ENCODE results near the gene NAA38.

NAA38 gene

DNA sequence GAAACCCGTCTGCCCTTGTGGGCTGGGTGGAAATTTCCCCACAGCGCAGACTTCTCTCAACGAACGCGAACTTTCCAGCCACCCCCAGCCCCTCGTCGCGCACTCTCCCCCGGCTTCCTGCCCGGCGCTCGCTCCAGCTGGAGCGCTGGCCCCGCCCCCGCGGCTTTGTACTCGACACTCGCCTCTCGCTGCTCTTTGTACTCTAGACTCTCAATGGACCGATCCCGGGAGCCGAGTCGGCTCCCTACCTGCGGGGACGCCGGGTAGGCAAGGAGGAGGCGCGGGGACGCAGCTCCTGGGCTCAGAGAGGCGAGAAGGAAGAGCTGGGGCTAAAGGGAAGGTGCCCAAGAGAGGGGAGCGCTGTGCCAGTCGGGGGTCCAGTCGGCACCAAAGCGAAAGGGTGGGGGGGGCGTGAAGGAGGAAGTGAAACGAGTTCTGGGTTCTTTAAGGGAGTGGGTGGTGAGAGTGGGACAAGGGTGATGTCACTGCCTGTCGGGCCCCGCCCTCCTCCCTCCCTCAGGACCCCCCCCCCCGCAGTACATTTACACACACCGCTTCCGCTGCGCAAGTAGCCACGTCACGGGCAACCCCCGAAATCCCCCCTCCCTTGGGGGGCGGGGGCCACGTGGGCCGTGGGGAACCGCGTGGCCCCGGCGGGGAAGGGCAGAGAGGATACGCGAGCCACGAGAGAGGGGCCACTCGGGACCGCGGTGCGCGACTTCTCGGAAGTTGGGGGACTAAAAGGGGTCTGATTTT, 13.6 kb downstream of the NAA38 start (continued):
- no peak for TF ChIP-seq AEBP2 (tag by site-specific recombination; IDR thresholded peaks at IDR 0.05; ENCODE audit: borderline replicate concordance)
- TF ChIP-seq, protein P1, sequence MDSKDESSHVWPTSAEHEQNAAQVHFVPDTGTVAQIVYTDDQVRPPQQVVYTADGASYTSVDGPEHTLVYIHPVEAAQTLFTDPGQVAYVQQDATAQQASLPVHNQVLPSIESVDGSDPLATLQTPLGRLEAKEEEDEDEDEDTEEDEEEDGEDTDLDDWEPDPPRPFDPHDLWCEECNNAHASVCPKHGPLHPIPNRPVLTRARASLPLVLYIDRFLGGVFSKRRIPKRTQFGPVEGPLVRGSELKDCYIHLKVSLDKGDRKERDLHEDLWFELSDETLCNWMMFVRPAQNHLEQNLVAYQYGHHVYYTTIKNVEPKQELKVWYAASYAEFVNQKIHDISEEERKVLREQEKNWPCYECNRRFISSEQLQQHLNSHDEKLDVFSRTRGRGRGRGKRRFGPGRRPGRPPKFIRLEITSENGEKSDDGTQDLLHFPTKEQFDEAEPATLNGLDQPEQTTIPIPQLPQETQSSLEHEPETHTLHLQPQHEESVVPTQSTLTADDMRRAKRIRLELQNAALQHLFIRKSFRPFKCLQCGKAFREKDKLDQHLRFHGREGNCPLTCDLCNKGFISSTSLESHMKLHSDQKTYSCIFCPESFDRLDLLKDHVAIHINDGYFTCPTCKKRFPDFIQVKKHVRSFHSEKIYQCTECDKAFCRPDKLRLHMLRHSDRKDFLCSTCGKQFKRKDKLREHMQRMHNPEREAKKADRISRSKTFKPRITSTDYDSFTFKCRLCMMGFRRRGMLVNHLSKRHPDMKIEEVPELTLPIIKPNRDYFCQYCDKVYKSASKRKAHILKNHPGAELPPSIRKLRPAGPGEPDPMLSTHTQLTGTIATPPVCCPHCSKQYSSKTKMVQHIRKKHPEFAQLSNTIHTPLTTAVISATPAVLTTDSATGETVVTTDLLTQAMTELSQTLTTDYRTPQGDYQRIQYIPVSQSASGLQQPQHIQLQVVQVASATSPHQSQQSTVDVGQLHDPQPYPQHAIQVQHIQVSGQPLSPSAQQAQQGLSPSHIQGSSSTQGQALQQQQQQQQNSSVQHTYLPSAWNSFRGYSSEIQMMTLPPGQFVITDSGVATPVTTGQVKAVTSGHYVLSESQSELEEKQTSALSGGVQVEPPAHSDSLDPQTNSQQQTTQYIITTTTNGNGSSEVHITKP (tag by site-specific recombination; IDR thresholded peaks at IDR 0.05) = peak; percentile 93
- TF ChIP-seq ZNF776 (tag by site-specific recombination; IDR thresholded peaks at IDR 0.05; ENCODE audit: borderline replicate concordance) = no peak
- peak; percentile 98 for TF ChIP-seq ZBTB17 (tag by site-specific recombination; IDR thresholded peaks at IDR 0.05)
- peak; percentile 37; the same call in 1 of the 2 replicates for TF ChIP-seq ZNF600 (tag by site-specific recombination; IDR thresholded peaks at IDR 0.05)
- no peak for TF ChIP-seq ZNF155 (tag by site-specific recombination; IDR thresholded peaks at IDR 0.05)
- no peak for TF ChIP-seq ZNF610 (tag by site-specific recombination; IDR thresholded peaks at IDR 0.05; ENCODE audit: borderline replicate concordance)
- TF ChIP-seq ZNF660 (tag by site-specific recombination; IDR thresholded peaks at IDR 0.05) = no peak
- no peak for TF ChIP-seq ZNF211 (tag by site-specific recombination; IDR thresholded peaks at IDR 0.05; ENCODE audit: low read depth)
- TF ChIP-seq KLF17 (tag by site-specific recombination; IDR thresholded peaks at IDR 0.05) = peak; percentile 25; the same call in 1 of the 2 replicates
- no peak for TF ChIP-seq ZNF621 (tag by site-specific recombination; IDR thresholded peaks at IDR 0.05)
- TF ChIP-seq ZFP69B (tag by site-specific recombination; IDR thresholded peaks at IDR 0.05) = peak; percentile 15; the same call in 1 of the 2 replicates
- no peak for TF ChIP-seq ZNF112 (tag by site-specific recombination; IDR thresholded peaks at IDR 0.05)
- TF ChIP-seq, protein P2, sequence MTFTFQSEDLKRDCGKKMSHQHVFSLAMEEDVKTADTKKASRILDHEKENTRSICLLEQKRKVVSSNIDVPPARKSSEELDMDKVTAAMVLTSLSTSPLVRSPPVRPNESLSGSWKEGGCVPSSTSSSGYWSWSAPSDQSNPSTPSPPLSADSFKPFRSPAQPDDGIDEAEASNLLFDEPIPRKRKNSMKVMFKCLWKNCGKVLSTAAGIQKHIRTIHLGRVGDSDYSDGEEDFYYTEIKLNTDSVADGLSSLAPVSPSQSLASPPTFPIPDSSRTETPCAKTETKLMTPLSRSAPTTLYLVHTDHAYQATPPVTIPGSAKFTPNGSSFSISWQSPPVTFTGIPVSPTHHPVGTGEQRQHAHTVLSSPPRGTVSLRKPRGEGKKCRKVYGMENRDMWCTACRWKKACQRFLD (tag by site-specific recombination; IDR thresholded peaks at IDR 0.05) = peak; percentile 93
- peak; percentile 78 for TF ChIP-seq SP3 (tag by site-specific recombination; IDR thresholded peaks at IDR 0.05)
- TF ChIP-seq, protein P3, sequence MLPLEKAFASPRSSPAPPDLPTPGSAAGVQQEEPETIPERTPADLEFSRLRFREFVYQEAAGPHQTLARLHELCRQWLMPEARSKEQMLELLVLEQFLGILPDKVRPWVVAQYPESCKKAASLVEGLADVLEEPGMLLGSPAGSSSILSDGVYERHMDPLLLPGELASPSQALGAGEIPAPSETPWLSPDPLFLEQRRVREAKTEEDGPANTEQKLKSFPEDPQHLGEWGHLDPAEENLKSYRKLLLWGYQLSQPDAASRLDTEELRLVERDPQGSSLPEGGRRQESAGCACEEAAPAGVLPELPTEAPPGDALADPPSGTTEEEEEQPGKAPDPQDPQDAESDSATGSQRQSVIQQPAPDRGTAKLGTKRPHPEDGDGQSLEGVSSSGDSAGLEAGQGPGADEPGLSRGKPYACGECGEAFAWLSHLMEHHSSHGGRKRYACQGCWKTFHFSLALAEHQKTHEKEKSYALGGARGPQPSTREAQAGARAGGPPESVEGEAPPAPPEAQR (tag by site-specific recombination; IDR thresholded peaks at IDR 0.05) = no peak
- 0 out of 2 replicates have a peak, but pooled peaks have one; percentile 4 for TF ChIP-seq ZNF2 (tag by site-specific recombination; IDR thresholded peaks at IDR 0.05)
- TF ChIP-seq ZNF366 (tag by site-specific recombination; conservative IDR thresholded peaks at IDR 0.05) = peak; percentile 72
- no peak for TF ChIP-seq ZNF473 (tag by site-specific recombination; IDR thresholded peaks at IDR 0.05)
- no peak for TF ChIP-seq ZNF529 (tag by site-specific recombination; IDR thresholded peaks at IDR 0.05; ENCODE audit: insufficient replicate concordance)
- no peak for TF ChIP-seq HOXA7 (CRISPR knock-in tag; IDR thresholded peaks at IDR 0.05; ENCODE audit: borderline replicate concordance)
- no peak for TF ChIP-seq ZNF248 (tag by site-specific recombination; IDR thresholded peaks at IDR 0.05)
- TF ChIP-seq ZNF670 (tag by site-specific recombination; IDR thresholded peaks at IDR 0.05; ENCODE audit: low read depth) = no peak
- no peak for TF ChIP-seq KLF7 (tag by site-specific recombination; IDR thresholded peaks at IDR 0.05; ENCODE audit: borderline replicate concordance)
- TF ChIP-seq KLF16 (tag by site-specific recombination; IDR thresholded peaks at IDR 0.05) = no peak; the same call in 1 of the 2 replicates
- no peak for TF ChIP-seq ZNF114 (tag by site-specific recombination; IDR thresholded peaks at IDR 0.05)
- TF ChIP-seq ZNF362 (tag by site-specific recombination; IDR thresholded peaks at IDR 0.05) = no peak
- TF ChIP-seq KLF8 (tag by site-specific recombination; IDR thresholded peaks at IDR 0.05) = peak; percentile 93
- TF ChIP-seq HOXC10 (CRISPR knock-in tag; IDR thresholded peaks at IDR 0.05) = no peak
- no peak for TF ChIP-seq ZNF404 (tag by site-specific recombination; IDR thresholded peaks at IDR 0.05)
- no peak for TF ChIP-seq MYNN (tag by site-specific recombination; IDR thresholded peaks at IDR 0.05; ENCODE audit: borderline replicate concordance)

All from HEK293 (cell line).